ENCODE measurements around the gene RAB7A. TPM values are rescaled to one million over a fixed set of nuclear protein-coding genes. Genes with fewer than 3 reads are reported as not detected.

RAB7A gene
- total and polyA plus RNA-seq, 2 of the 13 experiments (the other 11 are each of a cell fraction or from before 2014, with no cell fraction given) = 26.5 to 182 TPM

DNA sequence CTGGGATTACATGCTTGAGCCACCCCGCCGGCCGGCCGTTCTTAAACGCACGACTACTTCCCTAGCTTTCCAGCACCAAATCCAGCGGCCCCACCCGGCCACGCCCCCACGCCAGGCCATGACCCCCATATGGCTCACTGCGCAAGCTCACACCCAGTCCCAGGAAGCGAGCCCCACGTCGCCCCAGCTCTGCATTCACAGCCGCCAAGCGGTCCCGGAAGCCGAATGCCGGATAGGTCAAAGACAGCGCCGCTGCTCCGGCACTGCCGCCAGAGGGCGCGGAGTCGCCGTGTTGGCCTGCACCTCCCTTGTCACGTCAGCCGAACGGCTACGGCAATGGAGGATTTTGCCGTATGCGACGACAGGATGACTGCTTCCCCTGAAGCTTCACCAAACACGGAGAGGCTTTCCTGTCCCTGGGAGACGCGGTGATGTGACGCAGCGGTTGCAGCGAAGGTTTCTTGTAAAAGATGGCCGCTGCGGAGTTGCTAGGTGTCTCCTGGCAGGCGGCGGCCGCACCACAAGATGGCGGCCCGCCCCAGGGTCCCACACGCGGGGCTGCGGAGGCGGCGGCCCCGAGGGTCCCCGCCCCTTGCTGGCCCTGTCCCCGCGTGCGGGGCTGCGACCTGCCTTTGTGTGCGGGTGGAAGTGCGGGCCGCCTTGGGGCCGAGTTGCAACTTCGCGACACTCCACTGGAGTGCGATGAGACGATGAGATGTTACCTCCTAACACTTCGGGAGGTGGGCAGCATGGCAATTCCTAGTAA, 45.2 kb upstream of the RAB7A start (continued):
- TF ChIP-seq, protein P1, sequence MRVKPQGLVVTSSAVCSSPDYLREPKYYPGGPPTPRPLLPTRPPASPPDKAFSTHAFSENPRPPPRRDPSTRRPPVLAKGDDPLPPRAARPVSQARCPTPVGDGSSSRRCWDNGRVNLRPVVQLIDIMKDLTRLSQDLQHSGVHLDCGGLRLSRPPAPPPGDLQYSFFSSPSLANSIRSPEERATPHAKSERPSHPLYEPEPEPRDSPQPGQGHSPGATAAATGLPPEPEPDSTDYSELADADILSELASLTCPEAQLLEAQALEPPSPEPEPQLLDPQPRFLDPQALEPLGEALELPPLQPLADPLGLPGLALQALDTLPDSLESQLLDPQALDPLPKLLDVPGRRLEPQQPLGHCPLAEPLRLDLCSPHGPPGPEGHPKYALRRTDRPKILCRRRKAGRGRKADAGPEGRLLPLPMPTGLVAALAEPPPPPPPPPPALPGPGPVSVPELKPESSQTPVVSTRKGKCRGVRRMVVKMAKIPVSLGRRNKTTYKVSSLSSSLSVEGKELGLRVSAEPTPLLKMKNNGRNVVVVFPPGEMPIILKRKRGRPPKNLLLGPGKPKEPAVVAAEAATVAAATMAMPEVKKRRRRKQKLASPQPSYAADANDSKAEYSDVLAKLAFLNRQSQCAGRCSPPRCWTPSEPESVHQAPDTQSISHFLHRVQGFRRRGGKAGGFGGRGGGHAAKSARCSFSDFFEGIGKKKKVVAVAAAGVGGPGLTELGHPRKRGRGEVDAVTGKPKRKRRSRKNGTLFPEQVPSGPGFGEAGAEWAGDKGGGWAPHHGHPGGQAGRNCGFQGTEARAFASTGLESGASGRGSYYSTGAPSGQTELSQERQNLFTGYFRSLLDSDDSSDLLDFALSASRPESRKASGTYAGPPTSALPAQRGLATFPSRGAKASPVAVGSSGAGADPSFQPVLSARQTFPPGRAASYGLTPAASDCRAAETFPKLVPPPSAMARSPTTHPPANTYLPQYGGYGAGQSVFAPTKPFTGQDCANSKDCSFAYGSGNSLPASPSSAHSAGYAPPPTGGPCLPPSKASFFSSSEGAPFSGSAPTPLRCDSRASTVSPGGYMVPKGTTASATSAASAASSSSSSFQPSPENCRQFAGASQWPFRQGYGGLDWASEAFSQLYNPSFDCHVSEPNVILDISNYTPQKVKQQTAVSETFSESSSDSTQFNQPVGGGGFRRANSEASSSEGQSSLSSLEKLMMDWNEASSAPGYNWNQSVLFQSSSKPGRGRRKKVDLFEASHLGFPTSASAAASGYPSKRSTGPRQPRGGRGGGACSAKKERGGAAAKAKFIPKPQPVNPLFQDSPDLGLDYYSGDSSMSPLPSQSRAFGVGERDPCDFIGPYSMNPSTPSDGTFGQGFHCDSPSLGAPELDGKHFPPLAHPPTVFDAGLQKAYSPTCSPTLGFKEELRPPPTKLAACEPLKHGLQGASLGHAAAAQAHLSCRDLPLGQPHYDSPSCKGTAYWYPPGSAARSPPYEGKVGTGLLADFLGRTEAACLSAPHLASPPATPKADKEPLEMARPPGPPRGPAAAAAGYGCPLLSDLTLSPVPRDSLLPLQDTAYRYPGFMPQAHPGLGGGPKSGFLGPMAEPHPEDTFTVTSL (CRISPR knock-in tag; IDR thresholded peaks at IDR 0.05; ENCODE audit: borderline replicate concordance) = peak; percentile 73
- peak; percentile 58; the same call in 1 of the 2 replicates for TF ChIP-seq FOXA3 (CRISPR knock-in tag; IDR thresholded peaks at IDR 0.05)
- TF ChIP-seq ZNF326 (CRISPR knock-in tag; IDR thresholded peaks at IDR 0.05; ENCODE audit: borderline replicate concordance) = no peak
- TF ChIP-seq ZNF577 (CRISPR knock-in tag; IDR thresholded peaks at IDR 0.05; ENCODE audit: borderline replicate concordance, low read depth) = no peak
- TF ChIP-seq, protein P2, sequence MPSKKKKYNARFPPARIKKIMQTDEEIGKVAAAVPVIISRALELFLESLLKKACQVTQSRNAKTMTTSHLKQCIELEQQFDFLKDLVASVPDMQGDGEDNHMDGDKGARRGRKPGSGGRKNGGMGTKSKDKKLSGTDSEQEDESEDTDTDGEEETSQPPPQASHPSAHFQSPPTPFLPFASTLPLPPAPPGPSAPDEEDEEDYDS (CRISPR knock-in tag; IDR thresholded peaks at IDR 0.05) = peak; percentile 72
- peak; percentile 98 for TF ChIP-seq ZNF816 (CRISPR knock-in tag; IDR thresholded peaks at IDR 0.05; ENCODE audit: borderline replicate concordance)
- TF ChIP-seq ZNF207 (IDR thresholded peaks at IDR 0.05; ENCODE audit: borderline replicate concordance) = no peak
- no peak for TF ChIP-seq ZNF549 (CRISPR knock-in tag; IDR thresholded peaks at IDR 0.05)
- 0 out of 2 replicates have a peak, but pooled peaks have one; percentile 34 for TF ChIP-seq BHLHE40 (IDR thresholded peaks at IDR 0.05; ENCODE audit: low read length)
- TF ChIP-seq MXD4 (CRISPR knock-in tag; IDR thresholded peaks at IDR 0.05) = peak; percentile 88
- peak; percentile 41 for TF ChIP-seq TBL1XR1 (IDR thresholded peaks at IDR 0.05; ENCODE audit: borderline replicate concordance, low read length, partially characterized antibody)
- no peak for TF ChIP-seq ZNF24 (IDR thresholded peaks at IDR 0.05)
- peak; percentile 91 for TF ChIP-seq PHF21A (CRISPR knock-in tag; IDR thresholded peaks at IDR 0.05)
- TF ChIP-seq, protein P3, sequence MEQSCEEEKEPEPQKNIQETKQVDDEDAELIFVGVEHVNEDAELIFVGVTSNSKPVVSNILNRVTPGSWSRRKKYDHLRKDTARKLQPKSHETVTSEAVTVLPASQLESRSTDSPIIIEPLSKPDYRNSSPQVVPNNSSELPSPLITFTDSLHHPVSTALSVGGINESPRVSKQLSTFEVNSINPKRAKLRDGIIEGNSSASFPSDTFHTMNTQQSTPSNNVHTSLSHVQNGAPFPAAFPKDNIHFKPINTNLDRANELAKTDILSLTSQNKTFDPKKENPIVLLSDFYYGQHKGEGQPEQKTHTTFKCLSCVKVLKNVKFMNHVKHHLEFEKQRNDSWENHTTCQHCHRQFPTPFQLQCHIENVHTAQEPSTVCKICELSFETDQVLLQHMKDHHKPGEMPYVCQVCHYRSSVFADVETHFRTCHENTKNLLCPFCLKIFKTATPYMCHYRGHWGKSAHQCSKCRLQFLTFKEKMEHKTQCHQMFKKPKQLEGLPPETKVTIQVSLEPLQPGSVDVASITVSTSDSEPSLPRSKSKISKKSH (CRISPR knock-in tag; IDR thresholded peaks at IDR 0.05; ENCODE audit: borderline replicate concordance) = peak; percentile 76
- peak; percentile 36; the same call in 1 of the 2 replicates for TF ChIP-seq ZFP90 (CRISPR knock-in tag; IDR thresholded peaks at IDR 0.05; ENCODE audit: borderline replicate concordance)
- TF ChIP-seq GATAD2A (CRISPR knock-in tag; IDR thresholded peaks at IDR 0.05) = peak; percentile 71
- TF ChIP-seq ZSCAN12 (CRISPR knock-in tag; IDR thresholded peaks at IDR 0.05) = no peak
- TF ChIP-seq ZNF121 (CRISPR knock-in tag; IDR thresholded peaks at IDR 0.05) = peak; percentile 53
- 0 out of 2 replicates have a peak, but pooled peaks have one; percentile 3 for TF ChIP-seq HNF4A (CRISPR knock-in tag; IDR thresholded peaks at IDR 0.05)
- TF ChIP-seq TOE1 (CRISPR knock-in tag; IDR thresholded peaks at IDR 0.05) = no peak
- TF ChIP-seq, protein P4, sequence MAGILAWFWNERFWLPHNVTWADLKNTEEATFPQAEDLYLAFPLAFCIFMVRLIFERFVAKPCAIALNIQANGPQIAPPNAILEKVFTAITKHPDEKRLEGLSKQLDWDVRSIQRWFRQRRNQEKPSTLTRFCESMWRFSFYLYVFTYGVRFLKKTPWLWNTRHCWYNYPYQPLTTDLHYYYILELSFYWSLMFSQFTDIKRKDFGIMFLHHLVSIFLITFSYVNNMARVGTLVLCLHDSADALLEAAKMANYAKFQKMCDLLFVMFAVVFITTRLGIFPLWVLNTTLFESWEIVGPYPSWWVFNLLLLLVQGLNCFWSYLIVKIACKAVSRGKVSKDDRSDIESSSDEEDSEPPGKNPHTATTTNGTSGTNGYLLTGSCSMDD (CRISPR knock-in tag; IDR thresholded peaks at IDR 0.05) = no peak
- no peak for TF ChIP-seq CAMTA2 (CRISPR knock-in tag; IDR thresholded peaks at IDR 0.05; ENCODE audit: borderline replicate concordance)
- TF ChIP-seq AHR (CRISPR knock-in tag; IDR thresholded peaks at IDR 0.05) = peak; percentile 92; the same call in 1 of the 2 replicates
